ENCODE measurements around the gene FNIP1. TPM values are rescaled to one million over a fixed set of nuclear protein-coding genes. Genes with fewer than 3 reads are reported as not detected.

FNIP1 gene
- total and polyA plus RNA-seq, 2 of the 8 experiments (the other 6 are each of a cell fraction or from before 2014, with no cell fraction given): 3.5 to 17.3 TPM

- Histone ChIP-seq H2BK20ac (ENCODE audit: low read length) (no peak overlapping the region), H3K14ac (ENCODE audit: insufficient read length) (no peak overlapping the region), H3K18ac (ENCODE audit: extremely low read depth, low read length) (no peak overlapping the region), H2AFZ (ENCODE audit: low read length) (no peak overlapping the region), H3K4me3 (ENCODE audit: extremely low read depth in 1 of 4, insufficient read depth in 2 of 4, low read depth in 3 of 4, low read length in 4 of 4) (no peak overlapping the region), H3K23me2 (ENCODE audit: low read depth, low read length) (no peaks in the 10 kb centered on the region), H4K20me1 (replicated peaks in 1 of 2; ENCODE audit: control insufficient read depth in 1 of 2, insufficient read depth in 2 of 2, low read length in 2 of 2) (peaks cover 0 to 2% of the 10 kb centered on the region in 2 experiments), H3K79me1 (ENCODE audit: low read depth, low read length) (peaks cover 7% of the 10 kb centered on the region), H3K36me3 (ENCODE audit: control insufficient read depth in 2 of 4, insufficient read depth in 4 of 4, low read length in 3 of 4) (no peaks in the 10 kb centered on the region), H3K9ac (replicated peaks in 1 of 4; ENCODE audit: extremely low read depth in 1 of 4, low read depth in 3 of 4, low read length in 3 of 4) (no peak overlapping the region), H2BK5ac (ENCODE audit: low read depth, low read length) (no peak overlapping the region), H3K4me2 (ENCODE audit: insufficient read depth in 1 of 2, low read depth in 2 of 2, low read length in 2 of 2) (no peak overlapping the region), H4K5ac (ENCODE audit: insufficient read length, low read depth, low read length) (no peak overlapping the region), H2AK5ac (ENCODE audit: low read depth, low read length) (no peak overlapping the region), H3K27ac (ENCODE audit: low read depth, low read length) (no peak overlapping the region), H2BK120ac (replicated peaks; ENCODE audit: low read depth, low read length) (no peak overlapping the region), H3K56ac (replicated peaks; ENCODE audit: insufficient read length, low read depth, low read length) (no peak overlapping the region), H4K8ac (ENCODE audit: extremely low read depth, insufficient read depth, low read length) (no peak overlapping the region), H3K9me3 (ENCODE audit: insufficient read depth in 2 of 2, low read depth in 1 of 2, low read length in 1 of 2) (no peaks in the 10 kb centered on the region), H3K27me3 (replicated peaks in 1 of 4; ENCODE audit: control insufficient read depth in 3 of 4, extremely low read depth in 1 of 4, insufficient read depth in 3 of 4, low read length in 3 of 4) (no peaks in the 10 kb centered on the region), H3K4ac (replicated peaks; ENCODE audit: insufficient read length, low read depth, low read length) (no peak overlapping the region), H3K23ac (ENCODE audit: insufficient read length) (no peak overlapping the region), H3K79me2 (ENCODE audit: control insufficient read depth in 1 of 2, insufficient read depth in 2 of 2, low read length in 2 of 2) (peaks cover 0 to 80% of the 10 kb centered on the region in 2 experiments; a peak in 2 of 4 replicates), H2BK15ac (ENCODE audit: low read length) (no peak overlapping the region), H3K4me1 (replicated peaks in 1 of 4; ENCODE audit: control insufficient read depth in 3 of 4, insufficient read depth in 4 of 4, low read length in 3 of 4) (no peaks in the 10 kb centered on the region), H4K91ac (replicated peaks; ENCODE audit: insufficient read length, low read length) (no peak overlapping the region), H2BK12ac (ENCODE audit: low read depth, low read length) (no peak overlapping the region)
- FAIRE-seq: no peak
- no peak for DNase-seq (ENCODE audit: low read depth in 1 of 2, low spot score in 2 of 2)
- TF ChIP-seq CBX5 (IDR thresholded peaks at IDR 0.05; ENCODE audit: low read depth, low read length): no peak
- no peak for TF ChIP-seq E2F6 (IDR thresholded peaks at IDR 0.05)
- no peak for TF ChIP-seq MAX (IDR thresholded peaks at IDR 0.05)
- no peak for TF ChIP-seq YY1 (IDR thresholded peaks at IDR 0.05; ENCODE audit: low read depth, low read length)
- TF ChIP-seq NRF1 (IDR thresholded peaks at IDR 0.05; ENCODE audit: low read depth, low read length): no peak
- ChIA-PET POLR2A (ENCODE audit: partially characterized antibody) (no interaction called here), CTCF (ENCODE audit: partially characterized antibody) (interaction anchor here (0.6 kb wide), 1 partner anchor 15 kb away, joined by 3 read pairs; no protein-coding TSS in a partner anchor)
- 95% methylated on average over 1 of the region's 1 CpG; no CpG with 5 or more reads in 1 of the 2 experiments for WGBS, 2 experiments (ENCODE audit: extremely low coverage in 1 of 2, insufficient coverage in 1 of 2, insufficient read length in 1 of 2, insufficient replicate concordance in 2 of 2, low coverage in 1 of 2, low lambda C conversion rate in 2 of 2, missing lambda C conversion rate in 1 of 2)
These were observed 39.9 kb downstream of the FNIP1 start for GRCh38 chr5:131756942-131757341.
